Chondrocyte (in vitro differentiated cells): ENCODE data around the gene APBA1. TPM values are rescaled to one million over a fixed set of nuclear protein-coding genes. Genes with fewer than 3 reads are reported as not detected.

ENCODE experiments used
- DNase-seq: peaks from one replicate; pipeline ENCODE4 v3.0.0; 2021; ENCODE audit warnings: mixed read lengths, low spot score
- H3K27ac Mint-ChIP-seq: one replicate; pipeline ENCODE4 v1.8.0; 2021; ENCODE audit warnings: mild to moderate bottlenecking, moderate library complexity, mixed read lengths; ENCODE audit not compliant: unreplicated experiment
- H3K27me3 Mint-ChIP-seq: 2 replicates; pipeline ENCODE4 v1.8.0; 2021; ENCODE audit warnings: low read depth, mixed read lengths
- H3K36me3 Mint-ChIP-seq: 2 replicates; pipeline ENCODE4 v1.8.0; 2021; ENCODE audit warnings: low read depth, mixed read lengths
- H3K4me1 Mint-ChIP-seq: 2 replicates; pipeline ENCODE4 v1.8.0; 2021; ENCODE audit warnings: low read depth, mild to moderate bottlenecking, mixed read lengths
- H3K4me3 Mint-ChIP-seq: one replicate; pipeline ENCODE4 v1.8.0; 2021; ENCODE audit warnings: mild to moderate bottlenecking, moderate library complexity, mixed read lengths; ENCODE audit not compliant: unreplicated experiment
- H3K9me3 Mint-ChIP-seq: 2 replicates; pipeline ENCODE4 v1.8.0; 2021; ENCODE audit warnings: low read depth, mixed read lengths
- CTCF ChIP-seq: fragments of 200-600 bp; sonication (generic); IDR thresholded peaks from 2 replicates; pipeline ENCODE4 v1.5.0; 2021; ENCODE audit warnings: antibody characterized with exemption, mild to moderate bottlenecking, moderate library complexity
- total RNA-seq: library from RNA; stranded (reverse); gene quantifications from 3 replicates; pipeline ENCODE4 v1.2.1, GENCODE V29; 2021

Gene APBA1
- total RNA-seq, 1 donor from 2014 or later: 12.3 TPM

- Mint-ChIP-seq H3K4me1 (peaks cover 22% of the 10 kb centered on the region), H3K9me3 (peaks cover 3% of the 10 kb centered on the region), H3K4me3 (no peak overlapping the region), H3K27ac (peak overlapping the region; percentile 3), H3K36me3 (peaks cover 2% of the 10 kb centered on the region), H3K27me3 (peaks cover 3% of the 10 kb centered on the region)
- no peak for TF ChIP-seq CTCF
- DNase-seq: no peak
Observed at GRCh38 chr9:69554945-69555344, 117.2 kb downstream of the APBA1 start.

GRCh38 chr9:69549310-69550202, 122.6 kb downstream of the APBA1 start:
- no peaks in the 10 kb centered on the region for H3K9me3 Mint-ChIP-seq
- H3K27me3 Mint-ChIP-seq: peaks cover 3% of the 10 kb centered on the region
- no peak overlapping the region for H3K4me3 Mint-ChIP-seq
- no peaks in the 10 kb centered on the region for H3K36me3 Mint-ChIP-seq
- no peak overlapping the region for H3K27ac Mint-ChIP-seq
- TF ChIP-seq CTCF: peak; percentile 96
- peaks cover 10% of the 10 kb centered on the region for H3K4me1 Mint-ChIP-seq
- no peak for DNase-seq

- H3K4me1 Mint-ChIP-seq: peaks cover 5% of the 10 kb centered on the region
- H3K27ac Mint-ChIP-seq: no peak overlapping the region
- H3K4me3 Mint-ChIP-seq: no peak overlapping the region
- peaks cover 3% of the 10 kb centered on the region for H3K27me3 Mint-ChIP-seq
- DNase-seq: no peak
- TF ChIP-seq CTCF: no peak
- H3K9me3 Mint-ChIP-seq: no peaks in the 10 kb centered on the region
- no peaks in the 10 kb centered on the region for H3K36me3 Mint-ChIP-seq
Observed at GRCh38 chr9:69548681-69549080, 123.5 kb downstream of the APBA1 start.

GRCh38 chr9:69546265-69546664, 125.9 kb downstream of the APBA1 start:
- no peaks in the 10 kb centered on the region for H3K9me3 Mint-ChIP-seq
- no peaks in the 10 kb centered on the region for H3K36me3 Mint-ChIP-seq
- no peaks in the 10 kb centered on the region for H3K27me3 Mint-ChIP-seq
- peak; percentile 68 for TF ChIP-seq CTCF
- no peak overlapping the region for H3K27ac Mint-ChIP-seq
- peaks cover 9% of the 10 kb centered on the region for H3K4me1 Mint-ChIP-seq
- DNase-seq: no peak
- H3K4me3 Mint-ChIP-seq: no peak overlapping the region

GRCh38 chr9:69542942-69543704, 129.0 kb downstream of the APBA1 start:
- no peak for DNase-seq
- Mint-ChIP-seq H3K27me3 (no peaks in the 10 kb centered on the region), H3K9me3 (no peaks in the 10 kb centered on the region), H3K27ac (no peak overlapping the region), H3K4me3 (no peak overlapping the region), H3K4me1 (peaks cover 4% of the 10 kb centered on the region), H3K36me3 (no peaks in the 10 kb centered on the region)
- TF ChIP-seq CTCF: no peak
